Astrocyte (in vitro differentiated cells and primary cell): ENCODE results near the gene C20orf144. TPM values are rescaled to one million over a fixed set of nuclear protein-coding genes. Genes with fewer than 3 reads are reported as not detected.

Experiments used
- DNase-seq: peaks from one replicate; pipeline ENCODE4 v3.0.0-alpha.2; 2010; ENCODE audit warnings: low read depth
- FAIRE-seq: peaks from 2 replicates; lab custom pipeline; 2011; peaks lifted over from hg19 to GRCh38; lab: Jason Lieb, UNC
- H2AFZ ChIP-seq: 2 replicates; pipeline ENCODE4 v1.6.0; 2012; ENCODE audit warnings: low read depth, low read length, inconsistent platforms
- H3K27ac ChIP-seq: 2 replicates; pipeline ENCODE4 v1.5.1; 2011; ENCODE audit warnings: low read depth, low read length, inconsistent platforms
- H3K27me3 ChIP-seq: 2 replicates; pipeline ENCODE4 v1.6.0; 2011; ENCODE audit warnings: low read length, inconsistent platforms; ENCODE audit not compliant: insufficient read depth
- H3K36me3 ChIP-seq: 2 replicates; pipeline ENCODE4 v1.5.1; 2011; ENCODE audit warnings: low read length, inconsistent platforms; ENCODE audit not compliant: insufficient read depth
- H3K4me1 ChIP-seq: 2 replicates; pipeline ENCODE4 v1.5.1; 2011; ENCODE audit warnings: low read length, inconsistent platforms; ENCODE audit not compliant: insufficient read depth
- H3K4me2 ChIP-seq: 2 replicates; pipeline ENCODE4 v1.6.0; 2012; ENCODE audit warnings: low read length, inconsistent platforms
- H3K4me3 ChIP-seq: 2 replicates; pipeline ENCODE4 v1.5.1; 2011; ENCODE audit warnings: low read depth, mild to moderate bottlenecking, low read length, inconsistent platforms; ENCODE audit not compliant: insufficient read depth
- H3K79me2 ChIP-seq: 2 replicates; pipeline ENCODE4 v1.6.0; 2012; ENCODE audit warnings: mild to moderate bottlenecking, low read length, inconsistent platforms; ENCODE audit not compliant: insufficient read depth
- H3K9ac ChIP-seq: 2 replicates; pipeline ENCODE4 v1.6.0; 2012; ENCODE audit warnings: mild to moderate bottlenecking, low read length, inconsistent platforms
- H3K9me3 ChIP-seq: 2 replicates; pipeline ENCODE4 v1.5.1; 2012; ENCODE audit warnings: low read depth, mild to moderate bottlenecking, low read length, inconsistent platforms; ENCODE audit not compliant: insufficient read depth
- H4K20me1 ChIP-seq: 2 replicates; pipeline ENCODE4 v1.6.0; 2012; ENCODE audit warnings: low read length, inconsistent platforms; ENCODE audit not compliant: insufficient read depth
- H3K27ac Mint-ChIP-seq: one replicate; pipeline ENCODE4 v1.8.0; 2021; ENCODE audit warnings: mild to moderate bottlenecking, mixed read lengths; ENCODE audit not compliant: unreplicated experiment
- H3K27me3 Mint-ChIP-seq: one replicate; pipeline ENCODE4 v1.8.0; 2021; ENCODE audit warnings: low read depth, mixed read lengths; ENCODE audit not compliant: unreplicated experiment
- H3K36me3 Mint-ChIP-seq: one replicate; pipeline ENCODE4 v1.8.0; 2021; ENCODE audit warnings: low read depth, mixed read lengths; ENCODE audit not compliant: unreplicated experiment
- H3K4me1 Mint-ChIP-seq: one replicate; pipeline ENCODE4 v1.8.0; 2021; ENCODE audit warnings: low read depth, mixed read lengths; ENCODE audit not compliant: unreplicated experiment
- H3K4me3 Mint-ChIP-seq: one replicate; pipeline ENCODE4 v1.8.0; 2021; ENCODE audit warnings: mild to moderate bottlenecking, moderate library complexity, mixed read lengths; ENCODE audit not compliant: unreplicated experiment
- H3K9me3 Mint-ChIP-seq: one replicate; pipeline ENCODE4 v1.8.0; 2021; ENCODE audit warnings: mild to moderate bottlenecking, mixed read lengths; ENCODE audit not compliant: unreplicated experiment
- CTCF ChIP-seq: IDR thresholded peaks from 2 replicates; pipeline ENCODE4 v1.5.1; 2011; ENCODE audit warnings: low read depth, mild to moderate bottlenecking, inconsistent platforms, low read length, moderate library complexity; ENCODE audit not compliant: insufficient read depth
- EZH2 ChIP-seq: IDR thresholded peaks from 2 replicates; pipeline ENCODE4 v1.6.1; 2012; ENCODE audit warnings: mild to moderate bottlenecking, low read length, inconsistent platforms; ENCODE audit not compliant: insufficient read depth
- total RNA-seq: library from RNA; stranded (reverse); gene quantifications from 2 replicates; pipeline ENCODE4 v1.2.1, GENCODE V29; 2021

C20orf144 gene
- total RNA-seq, 1 donor from 2014 or later = 0.16 TPM

GRCh38 chr20:33671573-33672288, 9.6 kb downstream of the C20orf144 start:
- DNase-seq = no peak
- Histone ChIP-seq H3K9ac (no peak overlapping the region), H3K4me2 (peak overlapping the region; percentile 99), H2AFZ (no peak overlapping the region), H3K36me3 (no peaks in the 10 kb centered on the region), H3K9me3 (no peaks in the 10 kb centered on the region), H3K27ac (no peak overlapping the region), H3K79me2 (peaks cover 2% of the 10 kb centered on the region), H4K20me1 (peaks cover 50% of the 10 kb centered on the region), H3K27me3 (no peaks in the 10 kb centered on the region), H3K4me1 (peaks cover 51% of the 10 kb centered on the region), H3K4me3 (no peak overlapping the region)
- Mint-ChIP-seq H3K27ac (no peak overlapping the region), H3K9me3 (no peaks in the 10 kb centered on the region), H3K4me3 (no peak overlapping the region), H3K36me3 (peaks cover 23% of the 10 kb centered on the region), H3K27me3 (peaks cover 2% of the 10 kb centered on the region), H3K4me1 (peaks cover 8% of the 10 kb centered on the region)
- FAIRE-seq = no peak
- TF ChIP-seq EZH2 (no peak), CTCF (no peak)

- H3K36me3 Mint-ChIP-seq = peaks cover 25% of the 10 kb centered on the region
- H3K9me3 Mint-ChIP-seq = no peaks in the 10 kb centered on the region
- peaks cover 50% of the 10 kb centered on the region for H4K20me1 ChIP-seq
- DNase-seq (no peak), FAIRE-seq (no peak)
- TF ChIP-seq CTCF = no peak
- no peak for TF ChIP-seq EZH2
- H3K9ac ChIP-seq = peak overlapping the region; percentile 83
- H3K4me3 ChIP-seq = peak overlapping the region; percentile 75
- peaks cover 8% of the 10 kb centered on the region for H3K4me1 Mint-ChIP-seq
- H3K27ac ChIP-seq = no peak overlapping the region
- H3K27me3 ChIP-seq = no peaks in the 10 kb centered on the region
- no peaks in the 10 kb centered on the region for H3K9me3 ChIP-seq
- H3K36me3 ChIP-seq = no peaks in the 10 kb centered on the region
- peaks cover 2% of the 10 kb centered on the region for H3K79me2 ChIP-seq
- H3K27me3 Mint-ChIP-seq = peaks cover 2% of the 10 kb centered on the region
- peak overlapping the region; percentile 93 for H3K4me3 Mint-ChIP-seq
- H3K27ac Mint-ChIP-seq = peak overlapping the region; percentile 44
- H3K4me1 ChIP-seq = peaks cover 47% of the 10 kb centered on the region
- H3K4me2 ChIP-seq = peak overlapping the region; percentile 99
- no peak overlapping the region for H2AFZ ChIP-seq
These were observed 10.4 kb downstream of the C20orf144 start for GRCh38 chr20:33672426-33673113.

- H3K27ac ChIP-seq = no peak overlapping the region
- Mint-ChIP-seq H3K36me3 (peaks cover 26% of the 10 kb centered on the region), H3K4me1 (peaks cover 8% of the 10 kb centered on the region), H3K27me3 (peaks cover 2% of the 10 kb centered on the region), H3K27ac (peak overlapping the region; percentile 44), H3K9me3 (no peaks in the 10 kb centered on the region), H3K4me3 (peak overlapping the region; percentile 93)
- peak overlapping the region; percentile 75 for H3K4me3 ChIP-seq
- peak overlapping the region; percentile 99 for H3K4me2 ChIP-seq
- H4K20me1 ChIP-seq = peaks cover 49% of the 10 kb centered on the region
- DNase-seq (no peak), FAIRE-seq (no peak)
- H3K27me3 ChIP-seq = no peaks in the 10 kb centered on the region
- H3K4me1 ChIP-seq = peaks cover 42% of the 10 kb centered on the region
- no peaks in the 10 kb centered on the region for H3K9me3 ChIP-seq
- no peak overlapping the region for H2AFZ ChIP-seq
- peak overlapping the region; percentile 83 for H3K9ac ChIP-seq
- TF ChIP-seq EZH2 (no peak), CTCF (no peak)
- H3K79me2 ChIP-seq = peaks cover 2% of the 10 kb centered on the region
- H3K36me3 ChIP-seq = no peaks in the 10 kb centered on the region
These were observed 10.9 kb downstream of the C20orf144 start for GRCh38 chr20:33673114-33673409.
